Measurements from ENCODE around the gene ADGRL3.
"Not testable (repeated sequence)": the region's sequence is repeated elsewhere in the genome, so short reads cannot be mapped to it uniquely, and the experiment has no call there.

The ADGRL3 gene

DNA sequence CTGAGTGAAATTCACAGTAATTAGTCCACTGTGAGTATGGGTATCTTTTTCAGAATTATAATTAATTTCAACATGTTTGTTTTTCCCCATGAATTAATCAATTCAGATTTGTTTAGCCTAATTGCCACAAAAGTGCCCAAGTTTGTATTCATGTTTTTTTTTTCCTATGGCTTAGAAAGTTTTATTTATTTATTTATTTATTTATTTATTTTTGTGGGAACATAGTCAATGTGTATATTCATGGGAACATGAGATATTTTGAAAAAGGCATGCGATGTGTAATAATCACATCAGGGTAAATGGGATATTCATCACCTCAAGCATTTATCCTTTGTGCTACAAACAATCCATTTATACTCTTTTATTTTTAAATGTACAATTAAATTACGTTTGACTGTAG is 475.3 kb downstream of the ADGRL3 start:
- no peak for DNase-seq (ENCODE audit: low read depth, low spot score)
- no peak overlapping the region for H3K27ac ChIP-seq

DNA sequence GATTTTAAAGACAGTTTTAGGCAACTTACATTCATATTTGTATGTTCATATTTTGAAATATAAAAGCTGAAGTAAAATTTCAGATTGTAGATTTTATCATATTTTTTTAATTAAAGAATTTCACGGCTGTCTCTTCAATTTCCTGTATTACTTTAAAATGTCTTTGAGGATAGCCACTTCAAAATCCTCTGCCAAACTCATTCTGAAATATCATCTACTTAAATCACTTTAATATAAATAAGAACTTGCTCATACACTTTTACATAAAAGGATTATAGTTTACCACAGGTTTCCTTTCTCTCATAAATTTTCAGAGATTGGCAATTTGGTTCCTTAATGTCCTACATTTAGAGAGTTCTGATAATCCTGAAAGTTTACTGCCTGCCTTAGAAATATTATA is 478.2 kb downstream of the ADGRL3 start:
- no peak overlapping the region for H3K27ac ChIP-seq
- no peak for DNase-seq (ENCODE audit: low read depth, low spot score)

GRCh38 chr4:61693520-61693919 is 493.4 kb downstream of the ADGRL3 start:
- H3K27ac ChIP-seq: no peak overlapping the region
- no peak for DNase-seq (ENCODE audit: low read depth, low spot score)

DNA sequence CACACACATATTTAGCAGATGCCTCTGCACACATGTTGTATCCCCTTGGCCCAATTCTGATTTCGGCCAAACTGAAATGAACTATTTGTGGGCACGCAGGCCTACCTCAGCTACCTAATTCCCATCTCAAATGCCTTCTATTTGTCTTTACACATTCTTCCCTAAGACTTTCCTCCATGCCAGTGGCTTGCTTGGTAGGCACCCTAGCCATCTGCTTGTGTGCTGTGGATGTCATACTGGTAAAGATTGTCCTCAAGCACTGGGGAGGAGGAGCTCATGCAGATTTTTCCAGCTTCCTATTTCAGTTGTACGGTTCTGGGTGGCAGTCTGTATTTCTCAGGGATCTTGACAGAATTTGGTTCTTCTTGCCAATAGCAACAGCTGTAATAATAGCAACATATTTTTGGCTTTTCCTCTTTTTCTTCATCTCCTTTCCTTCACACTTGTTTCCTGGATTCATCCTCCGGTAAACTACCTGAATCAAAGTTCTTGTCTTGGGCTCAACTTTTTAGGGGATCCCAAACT is 514.3 kb downstream of the ADGRL3 start:
- H3K27ac ChIP-seq: no peak overlapping the region
- DNase-seq (ENCODE audit: low read depth, low spot score): no peak

- H3K27ac ChIP-seq: no peak overlapping the region
- no peak for DNase-seq (ENCODE audit: low read depth, low spot score)
Measured at GRCh38 chr4:61716426-61716825, 516.3 kb downstream of the ADGRL3 start.

DNA sequence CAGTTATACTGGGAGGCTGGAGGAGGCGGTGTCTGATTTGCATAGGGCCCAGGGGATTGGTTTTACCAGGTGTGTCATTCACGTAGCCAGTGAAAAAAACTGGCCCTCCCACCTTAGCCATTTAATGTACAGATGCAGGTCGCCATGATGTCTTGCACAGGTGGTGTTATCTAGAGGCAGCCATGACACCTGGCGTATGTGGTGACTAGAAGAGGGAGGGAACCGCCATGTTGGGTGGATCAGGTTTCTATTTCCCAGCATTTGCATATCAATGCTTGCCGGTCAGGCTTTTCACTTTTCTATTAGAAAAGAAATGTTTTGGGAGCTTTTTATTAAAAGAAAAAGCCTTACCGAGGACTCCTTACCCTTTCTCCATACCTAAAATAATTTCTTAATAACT is 523.4 kb downstream of the ADGRL3 start:
- DNase-seq (ENCODE audit: low read depth, low spot score): no peak
- H3K27ac ChIP-seq: no peak overlapping the region

DNA sequence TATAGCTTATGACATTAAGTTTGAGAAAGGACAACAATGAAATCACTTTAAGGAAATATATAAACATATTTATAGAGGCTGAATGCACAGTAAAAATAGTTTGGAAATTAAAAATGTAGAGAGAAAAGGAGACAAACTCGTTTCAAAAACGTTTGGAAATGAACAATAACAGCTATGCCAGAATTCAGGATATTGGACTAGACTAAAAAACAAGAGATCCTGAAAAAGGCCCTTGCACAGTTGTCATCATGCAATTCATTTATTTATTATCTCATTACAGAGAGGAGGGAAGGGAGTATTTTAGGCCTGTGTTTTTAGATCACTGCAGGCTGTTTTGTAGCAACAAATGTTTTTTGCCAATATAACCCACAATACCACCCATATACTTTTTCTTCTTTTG is 527.2 kb downstream of the ADGRL3 start:
- DNase-seq (ENCODE audit: low read depth, low spot score): no peak
- no peak overlapping the region for H3K27ac ChIP-seq

GRCh38 chr4:61734409-61734808 is 534.3 kb downstream of the ADGRL3 start:
- H3K27ac ChIP-seq: no peak overlapping the region
- no peak for DNase-seq (ENCODE audit: low read depth, low spot score)

DNA sequence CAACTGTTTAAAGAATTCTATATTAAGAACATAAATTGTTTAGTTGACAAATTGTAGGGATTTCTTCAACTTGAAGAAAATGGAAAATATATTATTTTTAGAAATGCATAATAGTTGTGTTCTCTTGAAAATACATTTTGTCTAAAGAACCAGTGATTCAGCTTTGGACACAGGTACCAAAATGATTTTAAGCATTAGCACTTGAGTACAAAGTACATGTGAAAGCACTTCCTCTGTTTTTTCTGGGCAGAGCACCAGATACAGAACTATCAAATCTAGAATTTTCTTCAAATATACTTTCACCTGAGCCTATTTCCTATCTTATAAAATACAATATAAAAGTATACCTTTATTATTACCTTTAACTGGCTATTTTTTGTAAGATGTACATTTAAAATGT is 539.8 kb downstream of the ADGRL3 start:
- DNase-seq (ENCODE audit: low read depth, low spot score): no peak
- H3K27ac ChIP-seq: no peak overlapping the region

GRCh38 chr4:61740886-61741285 is 540.8 kb downstream of the ADGRL3 start:
- DNase-seq (ENCODE audit: low read depth, low spot score): no peak
- H3K27ac ChIP-seq: no peak overlapping the region

GRCh38 chr4:61741327-61742096 is 541.4 kb downstream of the ADGRL3 start:
- no peak overlapping the region for H3K27ac ChIP-seq
- no peak for DNase-seq (ENCODE audit: low read depth, low spot score)

DNA sequence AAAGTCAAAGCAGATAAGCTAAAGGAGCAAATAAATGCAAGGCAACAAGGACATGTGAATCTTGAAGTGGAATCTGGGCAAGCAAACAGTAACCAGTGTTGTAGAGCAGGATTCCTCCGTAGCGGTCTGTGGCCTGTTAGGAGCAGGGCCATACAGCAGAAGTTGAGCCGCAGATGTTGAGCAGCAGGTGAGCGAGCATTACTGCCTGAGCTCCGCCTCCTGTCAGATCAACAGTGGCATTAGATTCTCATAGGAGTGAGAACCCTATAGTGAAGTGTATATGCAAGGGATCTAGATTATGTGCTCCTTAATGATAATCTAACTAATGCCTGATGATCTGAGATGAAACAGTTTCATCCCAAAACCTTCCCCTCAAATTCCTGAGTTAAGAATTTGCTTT is 550.7 kb downstream of the ADGRL3 start:
- H3K27ac ChIP-seq: no peak overlapping the region

GRCh38 chr4:61752617-61753016 is 552.5 kb downstream of the ADGRL3 start:
- no peak overlapping the region for H3K27ac ChIP-seq
- no peak for DNase-seq (ENCODE audit: low read depth, low spot score)

More for the DNA sequence above, 550.7 kb downstream of the ADGRL3 start:
- no peak for DNase-seq (ENCODE audit: low read depth, low spot score)

GRCh38 chr4:61753739-61754138 is 553.6 kb downstream of the ADGRL3 start:
- no peak for DNase-seq (ENCODE audit: low read depth, low spot score)
- no peak overlapping the region for H3K27ac ChIP-seq

DNA sequence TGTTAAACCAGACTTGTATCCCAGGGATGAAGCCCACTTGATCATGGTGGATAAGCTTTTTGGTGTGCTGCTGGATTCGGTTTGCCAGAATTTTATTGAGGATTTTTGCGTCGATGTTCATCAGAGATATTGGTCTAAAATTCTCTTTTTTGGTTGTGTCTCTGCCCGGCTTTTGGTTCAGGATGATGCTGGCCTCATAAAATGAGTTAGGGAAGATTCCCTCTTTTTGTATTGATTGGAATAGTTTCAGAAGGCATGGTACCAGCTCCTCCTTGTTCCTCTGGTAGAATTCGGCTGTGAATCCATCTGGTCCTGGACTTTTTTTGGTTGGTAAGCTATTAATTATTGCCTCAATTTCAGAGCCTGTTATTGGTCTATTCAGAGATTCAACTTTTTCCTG is 556.8 kb downstream of the ADGRL3 start:
- not testable (repeated sequence) for H3K27ac ChIP-seq; DNase-seq (ENCODE audit: low read depth, low spot score)

DNA sequence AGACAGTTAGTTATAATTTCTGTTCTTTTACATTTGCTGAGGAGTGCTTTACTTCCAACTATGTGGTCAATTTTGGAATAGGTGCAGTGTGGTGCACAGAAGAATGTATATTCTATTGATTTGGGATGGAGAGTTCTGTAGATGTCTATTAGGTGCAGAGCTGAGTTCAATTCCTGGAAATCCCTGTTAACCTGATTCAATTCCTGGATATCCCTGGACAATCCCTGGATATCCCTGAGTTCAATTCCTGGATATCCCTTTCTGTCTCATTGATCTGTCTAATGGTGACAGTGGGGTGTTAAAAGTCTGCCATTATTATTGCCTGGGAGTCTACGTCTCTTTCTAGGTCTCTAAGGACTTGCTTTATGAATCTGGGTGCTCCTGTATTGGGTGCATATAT is 557.9 kb downstream of the ADGRL3 start:
- DNase-seq (ENCODE audit: low read depth, low spot score); H3K27ac ChIP-seq: not testable (repeated sequence)

GRCh38 chr4:61758596-61758995 is 558.5 kb downstream of the ADGRL3 start:
- not testable (repeated sequence) for DNase-seq (ENCODE audit: low read depth, low spot score)

DNA sequence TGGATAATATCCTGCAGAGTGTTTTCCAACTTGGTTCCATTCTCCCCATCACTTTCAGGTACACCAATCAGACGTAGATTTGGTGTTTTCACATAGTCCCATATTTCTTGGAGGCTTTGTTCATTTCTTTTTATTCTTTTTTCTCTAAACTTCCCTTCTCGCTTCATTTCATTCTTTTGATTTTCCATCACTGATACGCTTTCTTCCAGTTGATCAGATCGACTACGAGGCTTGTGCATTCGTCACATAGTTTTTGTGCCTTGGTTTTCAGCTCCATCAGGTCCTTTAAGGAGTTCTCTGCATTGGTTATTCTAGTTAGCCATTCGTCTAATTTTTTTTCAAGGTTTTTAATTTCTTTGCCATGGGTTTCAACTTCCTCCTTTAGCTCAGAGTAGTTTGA is 559.1 kb downstream of the ADGRL3 start:
- DNase-seq (ENCODE audit: low read depth, low spot score); H3K27ac ChIP-seq: not testable (repeated sequence)

More at GRCh38 chr4:61758596-61758995, 558.5 kb downstream of the ADGRL3 start:
- not testable (repeated sequence) for H3K27ac ChIP-seq

GRCh38 chr4:61759885-61760284 is 559.8 kb downstream of the ADGRL3 start:
- not testable (repeated sequence) for H3K27ac ChIP-seq; DNase-seq (ENCODE audit: low read depth, low spot score)

DNA sequence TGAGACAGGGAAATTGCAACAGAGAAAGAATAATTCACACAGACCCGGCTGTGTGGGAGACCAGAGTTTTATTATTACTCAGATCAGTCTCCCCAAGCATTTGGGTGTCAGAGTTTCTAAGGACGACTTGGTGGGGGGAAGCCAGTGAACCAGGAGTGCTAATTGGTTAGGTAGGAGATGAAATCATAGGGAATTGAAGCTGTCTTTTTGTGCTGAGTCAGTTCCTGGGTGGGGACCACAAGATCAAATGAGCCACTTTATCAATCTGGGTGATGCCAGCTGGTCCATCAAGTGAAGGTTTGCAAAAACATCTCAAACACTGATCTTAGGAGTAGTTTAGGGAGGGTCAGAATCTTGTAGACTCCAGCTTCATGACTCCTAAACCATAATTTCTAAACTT is 560.7 kb downstream of the ADGRL3 start:
- H3K27ac ChIP-seq: no peak overlapping the region
- no peak for DNase-seq (ENCODE audit: low read depth, low spot score)

DNA sequence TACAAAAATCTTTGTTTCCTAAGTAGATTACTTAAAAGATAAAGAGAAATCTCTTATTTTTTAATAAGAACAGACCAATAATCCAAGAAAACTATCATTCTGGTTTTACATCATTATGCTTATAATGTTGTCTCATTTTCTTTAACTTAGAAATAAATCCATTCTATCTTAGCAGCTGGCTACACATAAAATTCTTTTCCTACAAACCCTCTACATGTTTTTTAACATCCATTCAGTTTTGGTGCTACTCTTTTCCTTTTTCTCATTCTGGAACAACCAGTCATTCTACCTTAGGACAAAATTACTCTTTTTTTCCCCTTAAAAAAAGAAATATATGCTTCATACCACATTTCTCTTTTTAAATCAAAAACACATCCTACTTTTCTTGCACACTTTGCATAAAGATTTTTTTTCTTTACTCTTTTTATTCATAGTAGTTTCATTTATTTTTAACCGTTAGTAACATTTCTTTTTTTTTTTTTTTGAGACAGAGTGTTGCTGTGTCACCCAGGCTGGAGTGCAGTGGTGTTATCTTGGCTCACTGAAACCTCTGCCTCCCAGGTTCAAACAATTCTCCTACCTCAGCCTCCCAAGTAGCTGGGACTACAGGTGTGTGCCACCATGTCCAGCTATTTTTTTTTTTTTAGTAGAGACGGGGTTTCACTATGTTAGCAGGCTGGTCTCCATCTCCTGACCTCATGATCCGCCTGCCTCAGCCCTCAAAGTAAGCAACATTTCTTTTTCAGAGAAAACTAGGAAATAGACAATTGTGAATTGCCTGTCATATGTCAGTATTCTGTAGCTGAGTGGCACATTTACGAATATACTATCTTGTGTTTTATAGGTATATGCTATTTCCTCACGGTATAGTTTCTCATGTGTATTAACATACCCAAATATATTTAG is 562.8 kb downstream of the ADGRL3 start:
- no peak overlapping the region for H3K27ac ChIP-seq
- DNase-seq (ENCODE audit: low read depth, low spot score): no peak
